ENCODE measurements around the gene FASLG. TPM values are rescaled to one million over a fixed set of nuclear protein-coding genes. Genes with fewer than 3 reads are reported as not detected.

The FASLG gene
- total RNA-seq, 1 experiment from 2014 or later, result not detected

- Mint-ChIP-seq H3K27ac (no peak overlapping the region), H3K4me3 (no peak overlapping the region), H3K27me3 (ENCODE audit: low read depth) (no peaks in the 10 kb centered on the region), H3K9me3 (no peaks in the 10 kb centered on the region), H3K36me3 (no peaks in the 10 kb centered on the region), H3K4me1 (no peaks in the 10 kb centered on the region)
- DNase-seq (ENCODE audit: low spot score) (no peak), ATAC-seq (no peak)
- TF ChIP-seq GRHL2 (CRISPR knock-in tag; IDR thresholded peaks at IDR 0.05; ENCODE audit: insufficient replicate concordance, severe bottlenecking), result no peak
- no peak for TF ChIP-seq SOX15 (CRISPR knock-in tag; IDR thresholded peaks at IDR 0.05)
- TF ChIP-seq MLX (CRISPR knock-in tag; IDR thresholded peaks at IDR 0.05), result no peak
- no peak for TF ChIP-seq OVOL2 (CRISPR knock-in tag; IDR thresholded peaks at IDR 0.05; ENCODE audit: borderline replicate concordance)
- no peak for TF ChIP-seq ZNF512 (CRISPR knock-in tag; IDR thresholded peaks at IDR 0.05; ENCODE audit: borderline replicate concordance)
- no peak for TF ChIP-seq NFE2L1 (CRISPR knock-in tag; IDR thresholded peaks at IDR 0.05)
- TF ChIP-seq FOXJ3 (CRISPR knock-in tag; IDR thresholded peaks at IDR 0.05; ENCODE audit: borderline replicate concordance), result no peak
- no peak for TF ChIP-seq SMAD4 (CRISPR knock-in tag; IDR thresholded peaks at IDR 0.05)
- no peak for TF ChIP-seq SMAD3 (CRISPR knock-in tag; IDR thresholded peaks at IDR 0.05; ENCODE audit: borderline replicate concordance)
- no peak for TF ChIP-seq RORB (CRISPR knock-in tag; IDR thresholded peaks at IDR 0.05)
- TF ChIP-seq HMGA2 (CRISPR knock-in tag; IDR thresholded peaks at IDR 0.05), result no peak
- no peak for TF ChIP-seq ZBTB21 (CRISPR knock-in tag; IDR thresholded peaks at IDR 0.05; ENCODE audit: borderline replicate concordance)
- TF ChIP-seq JAZF1 (CRISPR knock-in tag; IDR thresholded peaks at IDR 0.05), result no peak
- TF ChIP-seq ZNF317 (CRISPR knock-in tag; IDR thresholded peaks at IDR 0.05; ENCODE audit: borderline replicate concordance, low read depth), result no peak
- no peak for TF ChIP-seq E2F5 (CRISPR knock-in tag; IDR thresholded peaks at IDR 0.05)
- no peak for TF ChIP-seq ZNF232 (CRISPR knock-in tag; IDR thresholded peaks at IDR 0.05)
- TF ChIP-seq CBFB (CRISPR knock-in tag; IDR thresholded peaks at IDR 0.05; ENCODE audit: low read depth), result no peak
- TF ChIP-seq FOXP1 (CRISPR knock-in tag; IDR thresholded peaks at IDR 0.05; ENCODE audit: borderline replicate concordance), result no peak
- no peak for TF ChIP-seq ZNF281 (CRISPR knock-in tag; IDR thresholded peaks at IDR 0.05)
- ChIA-PET CTCF (no interaction called here), POLR2A (no interaction called here)
Measured at GRCh38 chr1:172654535-172654934, 4.4 kb upstream of the FASLG start.

- Mint-ChIP-seq H3K27ac (no peak overlapping the region; the same call in 1 of the 2 replicates), H3K4me1 (no peaks in the 10 kb centered on the region), H3K9me3 (no peaks in the 10 kb centered on the region), H3K36me3 (no peaks in the 10 kb centered on the region), H3K27me3 (ENCODE audit: low read depth) (peaks cover 2% of the 10 kb centered on the region; the same call in 1 of the 2 replicates), H3K4me3 (no peak overlapping the region)
- ChIA-PET POLR2A (no interaction called here), CTCF (no interaction called here)
- ATAC-seq (no peak), DNase-seq (ENCODE audit: low spot score) (no peak)
- TF ChIP-seq GTF2I (CRISPR knock-in tag; conservative IDR thresholded peaks at IDR 0.05), result no peak
- TF ChIP-seq ZSCAN18 (CRISPR knock-in tag; IDR thresholded peaks at IDR 0.05), result no peak
- no peak for TF ChIP-seq ZNF532 (CRISPR knock-in tag; IDR thresholded peaks at IDR 0.05; ENCODE audit: borderline replicate concordance)
- TF ChIP-seq TCF7 (CRISPR knock-in tag; IDR thresholded peaks at IDR 0.05; ENCODE audit: low read depth), result no peak
- TF ChIP-seq ELF4 (CRISPR knock-in tag; IDR thresholded peaks at IDR 0.05; ENCODE audit: low read depth), result no peak
Measured at GRCh38 chr1:172656576-172656975, 2.3 kb upstream of the FASLG start.

Data from WTC11 (cell line).